Activated CD4-positive, alpha-beta memory T cell treated with anti-CD3 and anti-CD28 coated beads, Interleukin-2, amount 10 ng/mL, durations not matched to agents 7 days and 5 days (primary cell): ENCODE data around the gene SLC39A7. TPM values are rescaled to one million over a fixed set of nuclear protein-coding genes. Genes with fewer than 3 reads are reported as not detected.

ENCODE experiments used
- CTCF ChIA-PET: fragments of 350-600 bp; sonication (Branson Sonifier 250); formaldehyde crosslinking; loops from one replicate; lab custom pipeline; 2021; ENCODE audit warnings: antibody characterized with exemption, inconsistent platforms; lab: Charles Lee
- POLR2A ChIA-PET: fragments of 350-600 bp; sonication (Branson Sonifier 250); formaldehyde crosslinking; loops from one replicate; lab custom pipeline; 2021; ENCODE audit warnings: antibody characterized with exemption; lab: Charles Lee
- DNase-seq: peaks from one replicate; pipeline ENCODE4 v3.0.0-alpha.2; 2020
- H3K27ac Mint-ChIP-seq: one replicate; pipeline ENCODE4 v1.8.0; 2021; ENCODE audit warnings: mild to moderate bottlenecking, mixed read lengths
- H3K27me3 Mint-ChIP-seq: one replicate; pipeline ENCODE4 v1.8.0; 2021; ENCODE audit warnings: mixed read lengths
- H3K36me3 Mint-ChIP-seq: one replicate; pipeline ENCODE4 v1.8.0; 2021; ENCODE audit warnings: low read depth, mixed read lengths
- H3K4me1 Mint-ChIP-seq: one replicate; pipeline ENCODE4 v1.8.0; 2021; ENCODE audit warnings: mixed read lengths
- H3K4me3 Mint-ChIP-seq: one replicate; pipeline ENCODE4 v1.8.0; 2021; ENCODE audit warnings: mild to moderate bottlenecking, mixed read lengths
- H3K9me3 Mint-ChIP-seq: one replicate; pipeline ENCODE4 v1.8.0; 2021; ENCODE audit warnings: mixed read lengths
- total RNA-seq, 2 experiments: library from RNA; stranded (reverse); gene quantifications; one replicate each; pipeline ENCODE4 v1.2.3, GENCODE V29; 2021

SLC39A7 gene
- total RNA-seq, 2 experiments from 2014 or later: 52.8 to 53.8 TPM

- ChIA-PET POLR2A (interaction anchor here (1.0 to 2.0 kb wide), 3 partner anchors 44 to 193 kb away, joined by 3 to 6 read pairs (median 3); partner anchors contain the start of gene RING1), CTCF (interaction anchor here (0.9 kb wide), 1 partner anchor 84 kb away, joined by 6 read pairs; no protein-coding TSS in a partner anchor)
- no peak overlapping the region for H3K4me3 Mint-ChIP-seq
- H3K9me3 Mint-ChIP-seq: no peaks in the 10 kb centered on the region
- no peak overlapping the region for H3K27ac Mint-ChIP-seq
- H3K36me3 Mint-ChIP-seq: no peaks in the 10 kb centered on the region
- no peak for DNase-seq
- H3K27me3 Mint-ChIP-seq: peaks cover 7% of the 10 kb centered on the region
- H3K4me1 Mint-ChIP-seq: peaks cover 17% of the 10 kb centered on the region
Measured at GRCh38 chr6:33164665-33165373, 35.8 kb upstream of the SLC39A7 start.

DNA sequence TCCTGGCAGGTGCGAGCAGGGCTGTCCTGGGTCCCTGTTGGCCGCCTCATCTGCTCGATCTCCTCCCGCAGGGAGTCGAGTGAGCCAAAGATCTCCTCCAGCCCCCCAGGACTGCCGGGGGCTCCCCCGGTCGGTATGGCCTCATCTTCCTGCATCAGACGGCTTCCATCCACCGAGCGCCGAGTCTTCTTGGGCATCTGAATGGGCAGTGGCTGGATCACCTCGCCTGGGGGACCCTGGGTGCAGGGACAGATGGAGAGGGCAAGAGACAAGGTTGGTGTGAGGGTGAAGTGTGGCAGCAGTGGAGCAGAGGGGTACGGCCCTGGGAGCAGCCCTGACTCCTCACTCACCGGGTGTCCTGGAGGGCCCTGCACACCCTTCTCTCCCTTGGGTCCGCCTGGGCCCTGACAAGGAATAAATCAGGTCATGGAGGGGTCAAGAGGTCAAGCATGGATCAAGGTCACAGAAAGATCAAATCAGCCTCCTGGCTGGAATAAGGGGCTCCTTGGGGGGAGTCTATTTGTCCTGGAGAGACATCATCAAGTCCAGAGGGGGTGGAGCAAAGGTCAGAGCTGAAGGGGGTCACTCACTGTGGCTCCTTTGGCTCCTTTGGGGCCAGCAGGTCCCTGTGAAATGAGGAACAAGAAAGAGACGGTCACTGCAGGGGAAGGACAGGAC, 34.9 kb upstream of the SLC39A7 start:
- Mint-ChIP-seq H3K4me1 (peaks cover 13% of the 10 kb centered on the region), H3K27ac (no peak overlapping the region), H3K4me3 (no peak overlapping the region), H3K9me3 (no peaks in the 10 kb centered on the region), H3K36me3 (no peaks in the 10 kb centered on the region), H3K27me3 (peaks cover 5% of the 10 kb centered on the region)
- no peak for DNase-seq
- CTCF ChIA-PET: no interaction called here
- POLR2A ChIA-PET: interaction anchor here (1.3 kb wide), 1 partner anchor 194 kb away, joined by 3 read pairs; no protein-coding TSS in a partner anchor

- POLR2A ChIA-PET: no interaction called here
- Mint-ChIP-seq H3K4me1 (peaks cover 7% of the 10 kb centered on the region), H3K27ac (no peak overlapping the region), H3K27me3 (peaks cover 5% of the 10 kb centered on the region), H3K4me3 (no peak overlapping the region), H3K36me3 (no peaks in the 10 kb centered on the region), H3K9me3 (no peaks in the 10 kb centered on the region)
- CTCF ChIA-PET: no interaction called here
- no peak for DNase-seq
Measured at GRCh38 chr6:33166363-33166762, 34.3 kb upstream of the SLC39A7 start.

DNA sequence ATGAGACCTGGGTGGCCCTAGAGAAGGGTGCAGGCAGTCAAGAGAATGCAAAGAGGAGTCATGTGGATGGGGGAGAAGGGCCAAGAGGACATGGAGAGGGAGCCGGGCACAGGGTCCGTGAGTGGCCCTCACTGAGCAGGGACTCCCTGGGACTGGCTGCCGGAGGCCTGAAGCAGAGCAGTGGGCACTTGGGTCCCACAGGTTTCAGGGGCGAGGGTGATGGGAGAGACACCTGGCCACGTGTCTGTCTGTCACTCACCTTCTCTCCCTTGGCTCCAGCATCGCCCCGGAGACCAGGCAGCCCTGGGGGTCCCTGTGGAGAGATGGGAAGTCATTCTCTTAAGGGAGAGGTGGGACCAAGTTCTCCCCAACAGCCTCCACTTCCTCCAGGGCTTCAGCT, 33.9 kb upstream of the SLC39A7 start:
- H3K9me3 Mint-ChIP-seq: no peaks in the 10 kb centered on the region
- H3K4me1 Mint-ChIP-seq: peaks cover 3% of the 10 kb centered on the region
- POLR2A ChIA-PET: no interaction called here
- no peak for DNase-seq
- H3K27me3 Mint-ChIP-seq: peaks cover 5% of the 10 kb centered on the region
- CTCF ChIA-PET: no interaction called here
- H3K36me3 Mint-ChIP-seq: no peaks in the 10 kb centered on the region
- no peak overlapping the region for H3K4me3 Mint-ChIP-seq
- H3K27ac Mint-ChIP-seq: no peak overlapping the region

DNA sequence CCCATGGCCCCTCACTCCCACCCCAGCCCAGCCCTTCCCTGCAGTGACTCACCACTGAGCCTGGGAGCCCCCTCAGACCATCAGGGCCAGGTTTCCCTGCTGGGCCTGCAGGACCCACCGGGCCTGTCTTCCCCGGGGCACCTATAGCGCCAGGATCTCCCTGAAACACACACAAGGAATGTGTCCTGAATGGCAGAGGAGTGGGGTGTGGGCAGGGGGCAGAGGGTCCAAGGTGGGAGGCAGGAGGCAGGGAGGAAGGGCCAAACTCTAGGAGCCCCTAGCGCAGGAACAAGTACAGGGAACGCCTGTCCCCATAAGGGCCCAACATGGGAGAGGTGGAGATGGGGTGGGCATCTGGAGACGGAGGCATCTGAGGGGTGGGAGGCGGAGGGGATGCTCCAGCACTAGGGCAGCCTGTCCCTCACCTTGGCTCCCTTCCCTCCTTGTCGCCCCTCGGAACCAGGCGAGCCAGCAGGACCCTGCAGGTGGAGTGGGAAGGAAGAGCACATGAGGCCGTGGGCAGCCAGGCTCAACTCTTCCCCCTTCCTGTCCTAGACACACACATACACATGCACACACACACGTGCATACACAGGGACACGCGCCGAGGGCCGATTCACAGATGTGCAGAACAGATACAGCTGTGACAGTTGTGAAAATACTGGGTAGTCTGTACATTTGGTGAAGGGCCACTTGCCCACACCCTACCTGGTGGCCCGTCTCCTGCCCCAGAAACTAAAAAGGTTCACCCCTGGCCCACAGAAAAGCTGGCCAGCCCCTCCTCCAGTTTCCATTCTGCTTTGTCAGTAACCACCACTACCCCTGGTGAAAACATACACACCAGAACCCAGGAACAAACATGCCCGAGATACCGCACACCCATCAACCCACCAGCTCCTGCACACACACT, 33.0 kb upstream of the SLC39A7 start:
- Mint-ChIP-seq H3K9me3 (no peaks in the 10 kb centered on the region), H3K27ac (no peak overlapping the region), H3K4me1 (no peaks in the 10 kb centered on the region), H3K36me3 (no peaks in the 10 kb centered on the region), H3K4me3 (no peak overlapping the region), H3K27me3 (peaks cover 3% of the 10 kb centered on the region)
- ChIA-PET POLR2A (interaction anchor here (0.7 kb wide), 1 partner anchor 92 kb away, joined by 3 read pairs; the partner anchor contains the start of gene HLA-DPB1), CTCF (no interaction called here)
- no peak for DNase-seq

GRCh38 chr6:33168284-33168601, 32.4 kb upstream of the SLC39A7 start:
- no peaks in the 10 kb centered on the region for H3K36me3 Mint-ChIP-seq
- CTCF ChIA-PET: no interaction called here

GRCh38 chr6:33168639-33169038, 32.0 kb upstream of the SLC39A7 start:
- CTCF ChIA-PET: no interaction called here

More at GRCh38 chr6:33168284-33168601, 32.4 kb upstream of the SLC39A7 start:
- peaks cover 3% of the 10 kb centered on the region for H3K27me3 Mint-ChIP-seq
- no peaks in the 10 kb centered on the region for H3K9me3 Mint-ChIP-seq
- no peak for DNase-seq
- no peak overlapping the region for H3K4me3 Mint-ChIP-seq
- no peak overlapping the region for H3K27ac Mint-ChIP-seq
- POLR2A ChIA-PET: interaction anchor here (0.7 kb wide), 1 partner anchor 93 kb away, joined by 3 read pairs; the partner anchor contains the start of gene HLA-DPB1
- no peaks in the 10 kb centered on the region for H3K4me1 Mint-ChIP-seq

GRCh38 chr6:33169291-33170175, 31.1 kb upstream of the SLC39A7 start:
- Mint-ChIP-seq H3K9me3 (no peaks in the 10 kb centered on the region), H3K27me3 (no peaks in the 10 kb centered on the region), H3K4me3 (no peak overlapping the region), H3K36me3 (no peaks in the 10 kb centered on the region), H3K27ac (no peak overlapping the region), H3K4me1 (no peaks in the 10 kb centered on the region)
- no peak for DNase-seq
- CTCF ChIA-PET: no interaction called here
- POLR2A ChIA-PET: no interaction called here

More at GRCh38 chr6:33168639-33169038, 32.0 kb upstream of the SLC39A7 start:
- Mint-ChIP-seq H3K9me3 (no peaks in the 10 kb centered on the region), H3K27ac (no peak overlapping the region), H3K4me1 (no peaks in the 10 kb centered on the region), H3K4me3 (no peak overlapping the region), H3K36me3 (no peaks in the 10 kb centered on the region), H3K27me3 (peaks cover 3% of the 10 kb centered on the region)
- DNase-seq: no peak
- POLR2A ChIA-PET: interaction anchor here (0.7 kb wide), 1 partner anchor 93 kb away, joined by 3 read pairs; the partner anchor contains the start of gene HLA-DPB1

DNA sequence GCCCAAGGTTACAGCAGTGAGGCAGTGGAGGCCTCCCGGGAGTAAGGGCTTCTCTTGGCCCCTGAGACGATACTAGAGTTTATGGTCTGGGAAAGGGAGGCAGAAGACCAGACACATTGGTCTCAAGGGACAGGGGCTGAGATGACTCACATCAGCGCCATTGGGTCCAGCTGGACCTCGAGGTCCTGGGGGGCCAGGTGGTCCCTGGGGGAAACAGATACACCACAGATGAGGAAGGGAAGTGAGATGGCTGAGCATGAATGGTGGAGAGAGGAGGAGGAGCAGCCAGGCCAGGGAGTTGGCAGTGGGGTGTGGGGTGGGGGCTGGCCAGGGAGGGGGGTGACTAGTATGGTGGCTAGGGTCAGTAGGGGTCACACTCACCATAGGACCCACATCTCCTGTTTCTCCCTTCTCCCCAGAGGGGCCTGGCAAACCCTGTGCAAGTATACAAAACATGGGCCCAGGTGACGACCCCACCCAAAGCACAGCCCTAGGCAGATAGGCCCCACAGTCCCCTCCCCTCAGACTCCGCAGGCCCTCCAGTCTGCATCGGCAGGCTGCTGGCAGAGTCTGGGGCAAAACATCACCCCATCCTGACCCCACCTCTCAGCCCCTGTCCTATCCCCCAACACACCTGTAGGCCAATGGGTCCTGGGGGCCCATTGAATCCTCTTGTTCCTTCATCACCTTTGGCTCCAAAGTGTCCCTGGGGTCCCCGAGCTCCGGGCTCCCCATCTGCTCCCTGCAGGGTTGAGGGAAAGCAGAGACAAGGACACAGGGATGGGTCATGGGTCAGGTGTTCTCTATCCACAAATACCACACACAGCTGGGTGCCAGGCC, 30.3 kb upstream of the SLC39A7 start:
- CTCF ChIA-PET: no interaction called here
- peaks cover 2% of the 10 kb centered on the region for H3K27me3 Mint-ChIP-seq
- no peak for DNase-seq
- no peaks in the 10 kb centered on the region for H3K4me1 Mint-ChIP-seq
- H3K4me3 Mint-ChIP-seq: no peak overlapping the region
- POLR2A ChIA-PET: no interaction called here
- H3K27ac Mint-ChIP-seq: no peak overlapping the region
- no peaks in the 10 kb centered on the region for H3K9me3 Mint-ChIP-seq
- H3K36me3 Mint-ChIP-seq: no peaks in the 10 kb centered on the region

DNA sequence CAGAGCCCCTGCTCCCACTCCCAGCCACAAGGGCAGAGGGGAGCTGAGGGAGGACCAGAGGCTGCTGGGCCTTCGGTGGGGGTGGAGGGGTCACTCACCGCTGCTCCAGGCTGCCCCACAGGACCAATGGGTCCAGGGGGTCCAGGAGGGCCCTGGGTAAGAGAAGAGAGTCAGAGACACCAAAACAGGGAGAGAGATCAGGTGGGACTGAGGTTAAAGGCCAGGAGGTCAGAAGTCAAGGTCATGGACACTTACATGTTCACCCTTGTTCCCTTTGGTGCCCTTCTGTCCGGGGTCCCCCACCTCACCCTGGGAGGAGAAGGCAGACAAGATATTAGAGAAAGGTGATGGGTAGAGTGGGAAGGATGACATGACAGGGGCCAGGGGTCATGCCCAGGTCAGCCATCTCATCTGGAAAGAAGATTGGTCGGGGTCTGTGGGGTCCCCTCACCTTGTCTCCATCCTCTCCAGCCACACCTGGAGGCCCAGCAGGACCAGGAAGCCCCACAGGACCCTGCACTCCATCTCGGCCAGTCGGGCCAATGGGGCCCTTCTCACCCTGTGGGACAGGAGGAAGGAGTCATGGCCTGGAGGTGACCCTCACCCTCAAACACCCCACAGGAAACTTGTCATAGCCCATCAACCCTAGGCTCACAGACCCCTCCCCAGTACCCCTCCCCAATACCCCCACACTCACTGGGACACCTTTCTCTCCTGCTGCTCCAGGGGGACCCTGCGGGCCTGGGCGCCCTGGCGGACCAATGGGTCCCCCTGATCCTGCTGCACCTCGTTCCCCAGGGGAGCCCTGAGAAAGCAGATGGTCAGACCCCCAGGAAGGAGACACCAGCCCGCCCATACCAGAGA, 29.4 kb upstream of the SLC39A7 start:
- POLR2A ChIA-PET: no interaction called here
- Mint-ChIP-seq H3K36me3 (no peaks in the 10 kb centered on the region), H3K27ac (no peak overlapping the region)

More for the DNA sequence above, 29.4 kb upstream of the SLC39A7 start:
- Mint-ChIP-seq H3K4me3 (no peak overlapping the region), H3K9me3 (no peaks in the 10 kb centered on the region), H3K27me3 (peaks cover 2% of the 10 kb centered on the region), H3K4me1 (no peaks in the 10 kb centered on the region)
- no peak for DNase-seq
- CTCF ChIA-PET: interaction anchor here (1.0 kb wide), 1 partner anchor 12 kb away, joined by 3 read pairs; no protein-coding TSS in a partner anchor
